ENCODE results near the gene PAQR5. TPM values are rescaled to one million over a fixed set of nuclear protein-coding genes. Genes with fewer than 3 reads are reported as not detected.

Gene PAQR5
- total RNA-seq, 3 donors from 2014 or later, result 0.96 to 2.6 (median 2.0) TPM

GRCh38 chr15:69398491-69398891 lies 99.8 kb downstream of the PAQR5 start:
- intact Hi-C loops (cut with DNase I; ENCODE audit: low total_unique reads), result loop anchor here (5.0 kb wide), 1 partner anchor 346 kb away; no protein-coding TSS in a partner anchor
- Histone ChIP-seq H3K27me3 (no peaks in the 10 kb centered on the region), H3K4me3 (no peak overlapping the region), H3K27ac (no peak overlapping the region), H3K36me3 (no peaks in the 10 kb centered on the region), H3K9me3 (no peaks in the 10 kb centered on the region), H3K4me1 (no peaks in the 10 kb centered on the region)
- TF ChIP-seq POLR2A (IDR thresholded peaks at IDR 0.05) (no peak), CTCF (IDR thresholded peaks at IDR 0.05) (no peak), POLR2AphosphoS5 (IDR thresholded peaks at IDR 0.05) (no peak)
- DNase-seq (ENCODE audit: low spot score in 2 of 2), result no peak

GRCh38 chr15:69400850-69401249 lies 102.1 kb downstream of the PAQR5 start:
- DNase-seq (ENCODE audit: low spot score in 2 of 2), result no peak
- H3K9me3 ChIP-seq, result no peaks in the 10 kb centered on the region
- H3K4me1 ChIP-seq, result no peaks in the 10 kb centered on the region
- no peaks in the 10 kb centered on the region for H3K36me3 ChIP-seq
- H3K27me3 ChIP-seq, result no peaks in the 10 kb centered on the region
- no peak overlapping the region for H3K27ac ChIP-seq
- intact Hi-C loops (cut with DNase I; ENCODE audit: low total_unique reads), result no loop called here
- no peak for TF ChIP-seq POLR2AphosphoS5 (IDR thresholded peaks at IDR 0.05)
- TF ChIP-seq CTCF (IDR thresholded peaks at IDR 0.05), result no peak
- no peak for TF ChIP-seq POLR2A (IDR thresholded peaks at IDR 0.05)
- no peak overlapping the region for H3K4me3 ChIP-seq

- Histone ChIP-seq H3K4me1 (no peaks in the 10 kb centered on the region), H3K9me3 (no peaks in the 10 kb centered on the region), H3K4me3 (no peak overlapping the region), H3K36me3 (no peaks in the 10 kb centered on the region), H3K27me3 (no peaks in the 10 kb centered on the region), H3K27ac (no peak overlapping the region)
- no peak for TF ChIP-seq POLR2A (IDR thresholded peaks at IDR 0.05)
- no peak for DNase-seq (ENCODE audit: low spot score in 2 of 2)
- intact Hi-C loops (cut with DNase I; ENCODE audit: low total_unique reads), result no loop called here
Observed at GRCh38 chr15:69402816-69403215, 104.1 kb downstream of the PAQR5 start.

GRCh38 chr15:69403594-69403993 lies 104.9 kb downstream of the PAQR5 start:
- Histone ChIP-seq H3K36me3 (no peaks in the 10 kb centered on the region), H3K4me1 (no peaks in the 10 kb centered on the region)
- intact Hi-C loops (cut with DNase I; ENCODE audit: low total_unique reads), result no loop called here

GRCh38 chr15:69405110-69405509 lies 106.4 kb downstream of the PAQR5 start:
- Histone ChIP-seq H3K4me1 (no peaks in the 10 kb centered on the region), H3K4me3 (no peak overlapping the region), H3K27ac (no peak overlapping the region), H3K9me3 (no peaks in the 10 kb centered on the region), H3K36me3 (no peaks in the 10 kb centered on the region), H3K27me3 (no peaks in the 10 kb centered on the region)
- DNase-seq (ENCODE audit: low spot score in 2 of 2), result no peak
- TF ChIP-seq CTCF (IDR thresholded peaks at IDR 0.05), result no peak
- TF ChIP-seq POLR2A (IDR thresholded peaks at IDR 0.05), result no peak
- no peak for TF ChIP-seq POLR2AphosphoS5 (IDR thresholded peaks at IDR 0.05)
- intact Hi-C loops (cut with DNase I; ENCODE audit: low total_unique reads), result no loop called here

More at GRCh38 chr15:69403594-69403993, 104.9 kb downstream of the PAQR5 start:
- TF ChIP-seq POLR2AphosphoS5 (IDR thresholded peaks at IDR 0.05) (no peak), CTCF (IDR thresholded peaks at IDR 0.05) (no peak), POLR2A (IDR thresholded peaks at IDR 0.05) (no peak)
- Histone ChIP-seq H3K9me3 (no peaks in the 10 kb centered on the region), H3K27me3 (no peaks in the 10 kb centered on the region), H3K4me3 (no peak overlapping the region), H3K27ac (no peak overlapping the region)
- DNase-seq (ENCODE audit: low spot score in 2 of 2), result no peak
